ENCODE data around the gene ALK. TPM values are rescaled to one million over a fixed set of nuclear protein-coding genes. Genes with fewer than 3 reads are reported as not detected.
A peak's percentile ranks its signal among the peaks of the same experiment; 100 is the strongest.

The ALK gene
- total RNA-seq, 8 experiments from 2014 or later: 0.49 to 8.8 (median 3.8) TPM

DNA sequence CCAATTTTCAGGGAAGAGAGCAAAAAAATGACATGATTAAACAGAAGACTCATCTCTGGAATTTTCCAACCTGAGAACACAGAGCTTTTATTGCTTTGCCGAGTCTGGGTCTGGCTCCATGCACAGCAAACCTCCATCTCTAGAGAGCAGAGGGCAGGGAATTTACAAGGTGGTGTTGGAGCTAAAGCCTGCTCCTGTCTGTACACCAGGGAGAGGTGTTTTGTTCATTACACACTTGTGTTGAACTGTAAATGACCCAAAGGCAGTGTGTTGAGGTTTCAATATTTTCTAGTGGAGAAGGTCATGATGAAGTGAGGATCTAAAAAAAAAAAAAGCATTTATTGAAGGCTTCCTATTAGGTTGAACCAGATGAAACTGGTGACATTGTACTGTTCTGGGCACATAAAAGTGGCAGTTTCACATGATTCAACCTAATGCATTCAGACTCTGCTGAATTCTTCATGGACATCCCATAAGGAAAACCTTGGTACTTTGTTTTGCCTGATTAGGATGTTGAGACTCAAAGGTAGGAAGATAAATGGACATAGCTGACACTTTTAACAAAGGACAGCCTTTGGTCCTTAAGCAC lies 567.9 kb downstream of the ALK start:
- Histone ChIP-seq H3K4me3 (no peak overlapping the region), H3K4me1 (replicated peaks in 1 of 2) (peaks cover 46 to 49% of the 10 kb centered on the region in 2 donors), H3K27ac (peak overlapping the region in 1 of 2 donors; percentile 44)
- WGBS, 10 experiments: 0 to 100% (median 83%) methylated on average over 1 of the region's 1 CpG; no CpG with 5 or more reads in 5 of the 10 experiments
- in situ Hi-C loops (cut with MboI; ENCODE audit: low pct_unique_long_range_greater_than_20kb in 2 of 9, low sequenced_read_pairs in 9 of 9, unreplicated experiment in 9 of 9): no loop called here
- ATAC-seq (replicated peaks in 6 of 8): peak in 5 of 8 experiments; percentile 35 to 89 (median 80)

DNA sequence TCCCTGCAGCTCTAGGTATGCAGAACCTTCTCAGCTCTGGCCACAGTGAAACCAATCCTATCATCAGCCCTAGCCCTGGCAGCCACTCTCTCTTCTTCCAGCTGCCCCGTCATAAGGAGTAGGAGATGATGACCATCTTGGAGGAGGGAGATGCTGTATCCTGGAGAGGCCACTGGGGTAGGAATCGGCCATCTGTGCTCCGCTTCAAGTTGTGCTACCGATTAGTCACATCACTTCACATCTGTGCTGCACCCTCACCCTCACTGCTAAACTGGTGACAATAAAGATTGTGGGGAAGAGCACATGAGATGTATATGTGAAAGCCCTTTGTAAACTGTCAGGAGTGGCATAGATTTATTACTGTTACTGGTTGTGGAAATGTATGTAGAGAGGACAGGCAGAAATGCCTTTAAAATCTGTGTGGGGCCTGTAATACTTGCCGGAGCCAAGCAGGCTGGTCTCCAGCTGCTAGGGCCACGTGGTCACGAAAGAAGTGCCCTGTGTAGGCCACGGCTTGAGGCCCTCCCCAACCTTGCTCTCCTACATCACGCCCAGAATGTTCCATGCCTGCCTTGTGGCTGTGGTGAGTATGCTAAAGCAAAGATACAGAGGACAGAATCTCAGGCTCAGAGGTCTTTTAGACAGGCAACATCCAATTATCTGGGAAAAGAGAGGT lies 569.3 kb downstream of the ALK start:
- no peak overlapping the region for H3K4me3 ChIP-seq
- peaks cover 40 to 42% of the 10 kb centered on the region in 2 donors for H3K4me1 ChIP-seq (replicated peaks in 1 of 2)
- in situ Hi-C loops (cut with MboI; ENCODE audit: low pct_unique_long_range_greater_than_20kb in 2 of 9, low sequenced_read_pairs in 9 of 9, unreplicated experiment in 9 of 9): no loop called here
- no peak overlapping the region for H3K27ac ChIP-seq
- 10 to 95% (median 79%) methylated on average over 4 to 6 of the region's 9 CpGs; no CpG with 5 or more reads in 4 of the 10 experiments for WGBS, 10 experiments
- peak in 6 of 8 experiments; percentile 23 to 81 (median 40) for ATAC-seq (replicated peaks in 6 of 8)

DNA sequence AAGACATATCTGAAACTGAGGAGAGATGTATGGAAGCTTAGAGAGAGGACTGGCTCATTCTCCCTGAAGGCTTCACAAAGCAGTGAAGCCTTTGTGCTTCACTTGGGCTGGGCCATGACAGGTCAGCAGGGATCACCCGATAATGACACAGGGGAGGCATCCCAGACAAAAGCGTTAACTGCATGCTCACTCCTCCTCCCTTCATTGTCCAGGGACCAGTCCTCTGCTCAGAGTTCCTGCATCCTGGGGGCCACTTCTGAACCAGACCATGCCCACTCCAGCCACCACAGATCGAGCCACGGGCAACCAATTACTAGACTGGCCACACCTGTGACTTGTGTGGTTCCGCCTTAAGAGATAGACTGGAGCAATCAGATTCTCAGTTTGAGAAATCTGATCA lies 570.1 kb downstream of the ALK start:
- 54 to 100% (median 84%) methylated on average over 1 to 4 of the region's 5 CpGs; no CpG with 5 or more reads in 2 of the 10 experiments for WGBS, 10 experiments
- Histone ChIP-seq H3K27ac (no peak overlapping the region), H3K4me1 (replicated peaks in 1 of 2) (peaks cover 42 to 47% of the 10 kb centered on the region in 2 donors), H3K4me3 (no peak overlapping the region)
- in situ Hi-C loops (cut with MboI; ENCODE audit: low pct_unique_long_range_greater_than_20kb in 2 of 9, low sequenced_read_pairs in 9 of 9, unreplicated experiment in 9 of 9): no loop called here
- ATAC-seq (replicated peaks in 6 of 8): no peak

DNA sequence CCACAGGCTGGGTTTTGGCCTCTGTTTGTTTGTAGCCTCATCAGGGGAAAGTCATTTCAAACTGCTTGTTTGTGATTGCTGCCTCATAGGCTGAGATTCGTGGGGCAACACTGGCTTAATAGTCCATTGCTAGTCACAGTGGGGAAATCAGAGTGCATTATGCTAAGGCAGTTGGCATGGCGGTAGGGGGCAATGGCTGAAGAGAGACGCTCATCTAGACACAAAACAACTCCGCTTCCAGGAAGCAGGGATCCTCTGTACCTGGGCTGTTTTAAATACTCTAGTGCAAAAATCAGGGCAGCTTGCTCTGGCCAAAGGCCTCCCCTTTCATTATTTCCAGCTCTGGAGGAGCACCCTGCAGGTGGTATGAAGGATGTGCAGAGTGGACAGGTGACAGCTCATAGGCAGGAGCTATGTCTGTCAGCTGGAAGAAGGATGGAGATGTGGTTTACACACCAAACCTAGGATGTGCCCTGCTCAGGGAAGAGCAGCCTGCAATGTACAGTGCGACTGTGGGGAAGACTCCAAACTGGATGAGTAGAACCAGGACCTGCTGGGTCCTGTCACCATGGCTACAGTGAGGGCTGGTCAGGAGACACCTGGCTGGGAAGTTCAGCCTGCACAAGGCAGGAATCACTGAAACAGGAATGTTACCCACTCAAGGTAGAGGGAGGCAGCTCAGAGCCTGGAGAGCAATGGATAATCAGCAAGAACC lies 571.9 kb downstream of the ALK start:
- Histone ChIP-seq H3K4me1 (replicated peaks in 1 of 2) (peaks cover 46 to 47% of the 10 kb centered on the region in 2 donors), H3K4me3 (no peak overlapping the region), H3K27ac (no peak overlapping the region)
- in situ Hi-C loops (cut with MboI; ENCODE audit: low pct_unique_long_range_greater_than_20kb in 2 of 9, low sequenced_read_pairs in 9 of 9, unreplicated experiment in 9 of 9): no loop called here
- whole genome bisulfite sequencing, 10 experiments: 80 to 100% (median 83%) methylated on average over 1 to 4 of the region's 5 CpGs; no CpG with 5 or more reads in 3 of the 10 experiments
- ATAC-seq (replicated peaks in 6 of 8): no peak

DNA sequence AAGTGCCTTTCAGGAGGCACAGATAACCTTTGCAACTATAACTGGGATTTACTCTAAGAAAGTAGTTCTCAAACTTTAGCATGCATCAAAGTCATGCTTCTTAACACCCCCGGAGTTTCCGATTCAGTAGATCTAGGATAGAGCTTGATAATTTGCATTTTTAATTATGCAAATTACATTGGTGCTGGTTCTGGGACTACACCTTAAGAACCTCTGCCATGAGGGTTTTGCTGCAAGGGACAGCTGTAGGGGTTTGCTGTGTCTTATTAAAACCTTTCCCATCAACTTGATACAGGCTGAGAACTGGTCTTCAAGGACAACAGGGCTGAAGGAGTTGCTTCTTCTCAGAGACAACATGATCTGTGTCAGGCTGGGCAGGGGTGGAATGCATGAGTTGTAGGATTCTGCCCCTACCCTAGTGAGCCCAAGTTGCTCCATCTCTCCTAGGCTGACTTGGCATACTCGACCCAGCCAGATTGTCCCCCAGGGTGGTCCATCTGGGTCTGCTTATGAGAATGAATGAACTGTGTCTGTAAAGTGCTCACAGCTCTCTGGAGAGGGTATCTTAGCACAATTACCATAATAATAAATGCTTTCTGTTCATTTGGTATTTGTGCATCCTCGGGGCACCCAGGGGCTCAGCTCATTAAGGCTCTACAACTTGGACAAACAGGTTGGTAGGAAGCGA lies 573.5 kb downstream of the ALK start:
- ATAC-seq (replicated peaks in 6 of 8): no peak
- in situ Hi-C loops (cut with MboI; ENCODE audit: low pct_unique_long_range_greater_than_20kb in 2 of 9, low sequenced_read_pairs in 9 of 9, unreplicated experiment in 9 of 9): no loop called here
- H3K4me3 ChIP-seq: no peak overlapping the region
- no peak overlapping the region for H3K27ac ChIP-seq
- H3K4me1 ChIP-seq (replicated peaks in 1 of 2): peaks cover 32 to 33% of the 10 kb centered on the region in 2 donors
- WGBS, 10 experiments: 0 to 100% (median 92%) methylated on average over 1 to 4 of the region's 5 CpGs; no CpG with 5 or more reads in 1 of the 10 experiments

DNA sequence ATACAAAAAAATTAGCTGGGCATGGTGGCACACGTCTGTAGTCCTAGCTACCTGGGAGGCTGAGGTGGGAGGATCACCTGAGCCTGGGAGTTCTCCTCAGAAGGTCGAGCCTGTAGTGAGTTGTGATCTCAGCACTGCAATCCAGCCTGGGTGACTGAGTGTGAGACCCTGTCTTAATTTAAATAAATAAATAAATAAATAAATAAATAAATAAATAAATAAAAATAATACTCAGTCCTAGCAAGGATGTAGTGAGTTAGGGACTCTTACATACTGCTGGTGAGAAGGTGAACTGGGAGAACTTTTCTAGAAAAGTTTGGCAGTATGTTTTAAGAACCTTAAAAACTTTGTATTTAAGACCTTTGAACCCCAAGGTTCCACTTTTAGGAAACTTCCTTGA lies 576.1 kb downstream of the ALK start:
- ATAC-seq (replicated peaks in 6 of 8): no peak
- WGBS, 10 experiments: 0 to 100% (median 40%) methylated on average over 1 to 2 of the region's 2 CpGs; no CpG with 5 or more reads in 3 of the 10 experiments
- in situ Hi-C loops (cut with MboI; ENCODE audit: low pct_unique_long_range_greater_than_20kb in 2 of 9, low sequenced_read_pairs in 9 of 9, unreplicated experiment in 9 of 9): no loop called here
- Histone ChIP-seq H3K27ac (no peak overlapping the region), H3K4me1 (replicated peaks in 1 of 2) (peaks cover 10 to 13% of the 10 kb centered on the region in 2 donors), H3K4me3 (no peak overlapping the region)

DNA sequence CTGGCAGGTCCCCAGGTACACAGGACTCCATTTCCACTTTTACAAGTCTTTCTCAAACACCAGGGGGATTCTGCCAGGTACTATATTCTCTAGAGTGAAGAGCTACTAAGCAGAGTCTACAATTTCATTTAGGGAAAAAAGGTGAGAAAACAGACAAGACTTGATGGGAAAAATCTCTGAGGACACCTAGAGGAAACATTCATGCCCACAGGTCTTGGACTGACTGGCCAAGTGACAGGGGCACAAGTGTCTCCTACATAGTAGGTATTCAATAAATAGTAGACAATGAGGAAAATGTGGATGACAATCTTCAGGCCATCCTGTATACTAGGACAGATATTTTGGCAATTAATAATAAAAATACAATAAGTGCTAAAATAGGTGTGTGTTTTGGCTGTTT lies 577.6 kb downstream of the ALK start:
- H3K27ac ChIP-seq: no peak overlapping the region
- in situ Hi-C loops (cut with MboI; ENCODE audit: low pct_unique_long_range_greater_than_20kb in 2 of 9, low sequenced_read_pairs in 9 of 9, unreplicated experiment in 9 of 9): no loop called here
- H3K4me3 ChIP-seq: no peak overlapping the region
- ATAC-seq (replicated peaks in 6 of 8): no peak
- H3K4me1 ChIP-seq (replicated peaks in 1 of 2): peaks cover 7 to 13% of the 10 kb centered on the region in 2 donors

DNA sequence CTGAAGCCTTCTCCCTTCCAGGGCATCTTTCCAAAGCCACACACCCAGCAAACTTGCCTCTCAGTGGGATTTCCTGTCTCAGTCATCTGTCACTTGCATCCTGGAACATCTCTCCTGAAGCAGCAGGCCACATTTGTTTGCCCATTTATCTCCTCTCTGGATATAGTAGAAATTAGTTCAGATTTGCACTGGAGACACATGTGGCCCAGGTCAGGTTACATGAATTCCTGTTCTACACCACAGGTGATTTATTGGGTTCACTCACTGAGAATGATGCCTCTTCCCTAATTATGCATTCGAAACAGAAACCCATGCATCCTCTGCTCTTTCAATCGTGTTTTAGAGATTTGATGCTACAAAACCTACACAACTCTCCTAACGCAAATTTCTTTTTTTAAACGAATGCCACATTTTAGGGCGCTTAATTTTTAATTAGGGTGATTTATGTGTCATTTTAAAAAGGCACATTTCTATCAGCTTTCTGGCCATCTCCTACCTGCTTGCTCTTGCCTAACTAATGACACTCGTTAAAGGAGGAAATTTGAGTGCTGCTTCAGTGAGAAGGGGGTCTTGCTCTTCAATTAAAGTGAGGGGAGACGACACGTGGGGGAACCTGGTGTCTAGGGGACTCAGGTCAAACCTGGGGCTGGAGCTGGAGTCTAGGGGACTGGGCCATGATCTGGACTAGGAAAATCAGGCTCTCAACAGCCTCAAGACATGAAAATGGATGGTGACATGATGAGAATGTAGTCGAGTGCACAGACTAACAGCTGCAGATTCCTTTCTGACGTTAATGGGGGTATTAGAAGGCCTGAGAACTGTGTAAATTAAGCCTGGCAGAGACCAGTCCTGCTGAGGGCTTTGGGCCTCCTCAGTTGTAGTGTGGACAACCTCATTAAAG lies 584.8 kb downstream of the ALK start:
- H3K4me3 ChIP-seq: no peak overlapping the region
- in situ Hi-C loops (cut with MboI; ENCODE audit: low pct_unique_long_range_greater_than_20kb in 2 of 9, low sequenced_read_pairs in 9 of 9, unreplicated experiment in 9 of 9): no loop called here
- H3K4me1 ChIP-seq (replicated peaks in 1 of 2): peaks cover 18 to 24% of the 10 kb centered on the region in 2 donors
- peak overlapping the region; percentile 1 to 37 for H3K27ac ChIP-seq
- ATAC-seq (replicated peaks in 6 of 8): peak in 5 of 8 experiments; percentile 59 to 91 (median 87)
- 41 to 100% (median 70%) methylated on average over 1 to 10 of the region's 10 CpGs; no CpG with 5 or more reads in 1 of the 10 experiments for WGBS, 10 experiments

DNA sequence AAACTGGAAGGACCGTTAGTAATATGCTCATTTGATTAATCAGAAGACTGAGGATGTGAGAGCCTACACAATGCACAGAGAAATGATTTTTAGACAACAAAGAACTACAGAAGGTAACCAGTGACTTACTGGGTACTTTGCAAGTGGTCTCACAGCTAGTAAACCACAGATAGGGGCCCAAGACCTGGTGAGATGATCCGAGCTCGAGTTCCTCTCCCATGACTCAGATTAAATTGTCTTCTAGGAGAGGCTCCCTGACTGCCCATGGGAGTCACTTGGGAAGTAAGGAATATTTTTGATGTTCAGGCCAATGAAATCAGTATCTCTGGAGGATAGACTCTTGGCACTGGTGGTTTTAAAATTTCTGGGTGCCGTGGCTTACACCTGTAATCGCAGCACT lies 586.0 kb downstream of the ALK start:
- no peak for ATAC-seq (replicated peaks in 6 of 8)
- in situ Hi-C loops (cut with MboI; ENCODE audit: low pct_unique_long_range_greater_than_20kb in 2 of 9, low sequenced_read_pairs in 9 of 9, unreplicated experiment in 9 of 9): no loop called here
- no peak overlapping the region for H3K4me3 ChIP-seq
- no peak overlapping the region for H3K27ac ChIP-seq
- peaks cover 18 to 24% of the 10 kb centered on the region in 2 donors for H3K4me1 ChIP-seq (replicated peaks in 1 of 2)
- WGBS, 10 experiments: 50 to 100% (median 78%) methylated on average over 2 to 5 of the region's 5 CpGs; no CpG with 5 or more reads in 3 of the 10 experiments

DNA sequence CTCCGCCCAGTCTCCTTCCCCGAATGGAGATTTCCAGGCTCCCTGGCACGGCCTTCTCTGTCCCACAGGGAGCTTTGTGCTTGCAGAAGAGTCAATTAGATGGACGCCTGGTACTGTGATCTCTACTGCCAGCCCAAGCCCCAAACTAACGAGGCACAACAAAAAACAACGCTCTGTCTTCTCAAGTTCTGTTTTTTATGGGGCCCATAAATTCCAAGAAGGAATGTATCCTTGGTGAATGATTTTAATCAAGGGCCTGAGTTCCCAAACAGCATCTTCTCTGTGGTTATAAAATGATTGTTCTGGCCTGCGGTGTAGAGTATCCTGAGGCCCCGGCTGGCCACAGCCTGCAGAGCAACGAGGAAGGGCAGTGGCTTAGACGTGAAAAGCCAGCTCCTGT lies 586.7 kb downstream of the ALK start:
- Histone ChIP-seq H3K4me1 (replicated peaks in 1 of 2) (peaks cover 17 to 18% of the 10 kb centered on the region in 2 donors), H3K27ac (no peak overlapping the region), H3K4me3 (no peak overlapping the region)
- ATAC-seq (replicated peaks in 6 of 8): no peak
- 20 to 81% (median 47%) methylated on average over 1 to 7 of the region's 10 CpGs; no CpG with 5 or more reads in 4 of the 10 experiments for WGBS, 10 experiments
- in situ Hi-C loops (cut with MboI; ENCODE audit: low pct_unique_long_range_greater_than_20kb in 2 of 9, low sequenced_read_pairs in 9 of 9, unreplicated experiment in 9 of 9): no loop called here

DNA sequence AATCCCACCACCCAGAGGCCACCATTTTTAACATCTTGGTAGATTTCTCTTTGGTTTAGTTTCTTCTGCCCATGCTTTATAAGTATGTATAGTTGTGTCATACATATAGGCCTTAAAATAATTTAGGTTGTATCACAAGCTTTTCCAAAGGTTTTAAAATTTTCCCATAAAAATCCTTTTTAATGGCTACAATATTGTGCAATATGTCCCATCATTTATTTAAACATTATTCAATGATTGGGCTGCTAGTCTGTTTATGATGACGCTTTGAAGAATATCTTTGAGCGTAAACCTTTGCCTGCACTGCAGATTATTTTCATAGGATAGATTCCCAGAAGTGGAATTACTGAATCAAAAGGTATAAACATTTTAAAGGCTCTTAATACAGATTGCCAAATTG lies 588.8 kb downstream of the ALK start:
- WGBS, 10 experiments: 75 to 100% (median 95%) methylated on average over 2 of the region's 2 CpGs; no CpG with 5 or more reads in 1 of the 10 experiments
- Histone ChIP-seq H3K4me3 (no peak overlapping the region), H3K4me1 (replicated peaks in 1 of 2) (peaks cover 17% of the 10 kb centered on the region in 2 donors), H3K27ac (no peak overlapping the region)
- in situ Hi-C loops (cut with MboI; ENCODE audit: low pct_unique_long_range_greater_than_20kb in 2 of 9, low sequenced_read_pairs in 9 of 9, unreplicated experiment in 9 of 9): no loop called here
- ATAC-seq (replicated peaks in 6 of 8): no peak

DNA sequence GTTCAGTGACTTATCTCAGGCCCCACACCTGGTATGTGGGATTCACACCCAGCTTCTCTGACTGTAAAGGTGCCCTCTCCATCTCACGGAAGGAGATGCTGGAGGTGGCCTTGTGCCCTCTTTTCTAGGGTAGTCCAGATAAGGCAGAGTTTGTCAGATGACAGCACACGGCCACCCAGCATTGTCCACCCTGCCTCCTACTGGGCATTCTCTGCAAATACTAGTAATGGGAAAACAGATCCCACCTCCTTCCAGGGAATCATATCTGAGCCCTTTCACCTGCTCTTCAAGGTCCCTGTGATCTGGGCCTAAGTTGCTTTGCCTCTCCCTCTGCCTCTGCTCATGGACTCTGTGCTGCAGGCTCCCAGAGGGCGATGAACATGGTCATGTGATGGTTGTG lies 591.5 kb downstream of the ALK start:
- Histone ChIP-seq H3K4me1 (replicated peaks in 1 of 2) (no peaks in the 10 kb centered on the region), H3K27ac (no peak overlapping the region), H3K4me3 (no peak overlapping the region)
- peak in 1 of 8 experiments; percentile 31 for ATAC-seq (replicated peaks in 6 of 8)
- 60 to 100% (median 85%) methylated on average over 1 to 2 of the region's 3 CpGs; no CpG with 5 or more reads in 5 of the 10 experiments for WGBS, 10 experiments
- in situ Hi-C loops (cut with MboI; ENCODE audit: low pct_unique_long_range_greater_than_20kb in 2 of 9, low sequenced_read_pairs in 9 of 9, unreplicated experiment in 9 of 9): no loop called here
